Left forelimb (tissue), 1 donor: ENCODE measurements around the gene MT1E.
"Not testable (repeated sequence)": the region's sequence is repeated elsewhere in the genome, so short reads cannot be mapped to it uniquely, and the experiment has no call there.

Experiments used
- DNase-seq: peaks from one replicate; pipeline ENCODE4 v3.0.0-alpha.2; 2018; ENCODE audit warnings: low spot score

MT1E gene

GRCh38 chr16:56607109-56607618 lies 18.4 kb upstream of the MT1E start:
- peak; percentile 76 for DNase-seq

DNA sequence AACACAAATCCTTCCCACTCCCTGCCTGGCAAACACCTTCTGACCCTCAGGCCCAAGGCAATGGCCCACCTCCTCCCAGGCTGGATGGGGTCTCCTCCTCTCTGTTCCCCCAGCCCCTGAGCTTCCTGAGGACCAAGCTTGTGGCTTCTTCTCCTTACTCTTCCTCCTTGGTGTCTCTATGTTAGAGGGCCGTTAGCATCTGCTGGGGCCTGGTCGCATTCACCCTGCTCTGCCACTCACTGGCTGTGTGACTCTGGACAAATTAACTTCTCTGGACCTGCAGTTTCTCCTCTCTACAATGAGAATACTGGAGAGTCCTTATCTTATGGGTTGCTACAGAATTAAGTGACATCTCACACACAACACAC lies 17.9 kb upstream of the MT1E start:
- no peak for DNase-seq

DNA sequence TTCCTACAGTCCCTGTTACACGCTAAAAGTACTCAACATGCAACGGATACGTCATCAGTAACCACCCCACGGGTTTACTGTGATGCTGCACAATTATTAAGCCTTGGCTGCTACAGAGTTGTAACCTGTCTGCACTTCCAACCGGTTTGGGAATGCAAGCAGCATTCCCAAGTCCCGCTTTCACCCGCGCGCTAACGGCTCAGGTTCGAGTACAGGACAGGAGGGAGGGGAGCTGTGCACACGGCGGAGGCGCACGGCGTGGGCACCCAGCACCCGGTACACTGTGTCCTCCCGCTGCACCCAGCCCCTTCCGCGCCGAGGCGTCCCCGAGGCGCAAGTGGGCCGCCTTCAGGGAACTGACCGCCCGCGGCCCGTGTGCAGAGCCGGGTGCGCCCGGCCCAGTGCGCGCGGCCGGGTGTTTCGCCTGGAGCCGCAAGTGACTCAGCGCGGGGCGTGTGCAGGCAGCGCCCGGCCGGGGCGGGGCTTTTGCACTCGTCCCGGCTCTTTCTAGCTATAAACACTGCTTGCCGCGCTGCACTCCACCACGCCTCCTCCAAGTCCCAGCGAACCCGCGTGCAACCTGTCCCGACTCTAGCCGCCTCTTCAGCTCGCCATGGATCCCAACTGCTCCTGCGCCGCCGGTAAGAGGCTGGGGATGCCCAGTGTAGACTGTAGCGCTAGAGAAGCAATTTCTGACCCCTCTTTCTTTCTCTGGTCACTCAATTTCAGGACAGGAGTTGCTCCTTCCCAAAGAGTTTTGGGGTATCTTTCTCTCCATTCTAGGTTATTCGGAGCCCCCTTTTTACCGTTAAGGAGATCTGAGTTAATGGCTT lies 17.3 kb upstream of the MT1E start, which contains the start of gene MT2A:
TSS of gene MT2A (plus strand) at position 542 of the 833 bp plus-strand sequence. CDS start at position 614, 72 bp downstream.
- DNase-seq: peak; percentile 87

DNA sequence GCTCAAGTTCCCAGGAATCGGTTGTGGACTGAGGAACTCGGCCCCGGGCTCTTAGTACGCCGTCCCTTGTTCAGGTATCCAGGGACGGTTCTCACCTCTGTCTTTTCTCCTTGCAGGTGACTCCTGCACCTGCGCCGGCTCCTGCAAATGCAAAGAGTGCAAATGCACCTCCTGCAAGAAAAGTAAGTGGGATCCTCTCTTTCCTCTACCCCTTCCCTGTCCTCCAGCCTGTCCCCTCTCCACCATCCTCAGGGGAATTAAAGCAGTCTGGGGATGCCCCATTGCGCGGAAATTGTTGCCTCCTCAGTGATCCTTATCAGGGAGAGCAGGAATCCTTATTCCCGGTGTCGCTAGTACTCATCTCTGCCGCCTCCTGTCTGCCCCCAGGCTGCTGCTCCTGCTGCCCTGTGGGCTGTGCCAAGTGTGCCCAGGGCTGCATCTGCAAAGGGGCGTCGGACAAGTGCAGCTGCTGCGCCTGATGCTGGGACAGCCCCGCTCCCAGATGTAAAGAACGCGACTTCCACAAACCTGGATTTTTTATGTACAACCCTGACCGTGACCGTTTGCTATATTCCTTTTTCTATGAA lies 16.6 kb upstream of the MT1E start:
- no peak for DNase-seq

GRCh38 chr16:56609463-56609921 lies 16.1 kb upstream of the MT1E start:
- DNase-seq: no peak

DNA sequence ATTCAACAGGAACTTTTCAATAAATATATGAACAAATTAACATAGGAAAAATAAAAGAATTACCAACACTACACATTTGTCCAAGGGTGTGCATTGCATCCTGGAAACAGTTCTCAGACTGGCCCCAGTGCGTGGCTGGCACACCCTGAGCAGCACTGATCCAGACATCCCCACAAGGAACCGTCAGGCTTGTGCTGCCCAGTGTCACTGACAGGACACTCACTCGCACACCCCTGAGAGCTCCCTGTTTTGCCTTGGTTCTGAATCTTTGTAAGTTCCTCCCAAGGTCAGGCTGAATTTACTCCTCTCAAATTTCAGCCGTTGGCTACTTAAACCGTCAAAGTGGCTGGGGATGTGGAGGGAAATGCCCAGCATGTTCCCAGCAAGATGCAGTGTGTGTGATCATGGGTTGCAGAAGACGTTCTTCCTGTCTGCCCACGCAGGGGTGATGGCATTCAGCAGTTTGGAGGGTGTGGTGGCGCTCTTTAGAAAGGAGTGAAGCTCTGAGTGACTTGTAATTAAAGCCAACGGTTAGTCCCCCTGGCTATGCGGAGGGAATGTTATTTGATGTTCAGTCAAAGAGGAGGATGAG lies 15.5 kb upstream of the MT1E start:
- DNase-seq: no peak

DNA sequence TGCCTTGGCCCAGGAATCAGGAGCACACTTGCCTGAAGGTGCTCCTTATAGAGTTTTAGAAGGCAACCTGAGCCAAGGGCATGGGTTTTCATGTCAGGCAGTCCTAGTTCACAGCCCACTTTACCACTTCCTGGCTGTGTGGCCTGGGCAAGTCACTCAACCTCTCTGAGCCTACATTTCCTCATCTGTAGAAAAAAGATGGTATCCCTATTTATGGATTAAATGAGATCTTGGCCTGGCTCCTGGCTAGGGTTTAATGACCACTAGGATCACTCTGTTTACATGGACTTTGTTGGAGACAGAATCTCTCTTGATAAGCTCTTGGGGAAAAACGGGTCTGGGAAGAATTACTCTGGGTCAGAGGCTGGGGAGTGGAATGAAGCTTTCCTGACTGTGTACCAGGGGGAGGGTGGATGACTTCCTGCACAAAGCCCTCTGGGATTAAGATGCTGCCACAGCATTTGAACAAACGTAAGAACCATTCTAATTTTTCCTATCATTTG lies 14.9 kb upstream of the MT1E start:
- no peak for DNase-seq

GRCh38 chr16:56611281-56611833 lies 14.2 kb upstream of the MT1E start:
- no peak for DNase-seq

DNA sequence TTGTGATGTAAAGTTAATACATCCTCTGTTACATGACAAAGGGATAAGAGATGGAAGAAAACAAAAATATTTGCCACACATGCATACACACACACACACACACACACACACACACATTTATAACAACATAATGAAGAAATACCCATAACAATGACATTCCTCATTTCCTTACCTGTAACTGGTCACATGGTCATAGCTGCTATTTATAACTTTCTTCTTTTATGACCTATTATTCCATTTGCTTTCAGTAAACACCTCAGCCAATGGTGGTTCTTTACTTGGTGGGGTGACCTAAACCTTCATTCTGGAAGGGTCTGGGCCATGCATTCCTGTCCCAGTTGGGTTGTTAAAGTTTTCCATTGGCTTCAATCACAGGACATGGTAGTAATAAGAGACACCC lies 11.9 kb upstream of the MT1E start:
- DNase-seq: no peak

- no peak for DNase-seq
Measured at GRCh38 chr16:56614549-56614991, 11.0 kb upstream of the MT1E start.

DNA sequence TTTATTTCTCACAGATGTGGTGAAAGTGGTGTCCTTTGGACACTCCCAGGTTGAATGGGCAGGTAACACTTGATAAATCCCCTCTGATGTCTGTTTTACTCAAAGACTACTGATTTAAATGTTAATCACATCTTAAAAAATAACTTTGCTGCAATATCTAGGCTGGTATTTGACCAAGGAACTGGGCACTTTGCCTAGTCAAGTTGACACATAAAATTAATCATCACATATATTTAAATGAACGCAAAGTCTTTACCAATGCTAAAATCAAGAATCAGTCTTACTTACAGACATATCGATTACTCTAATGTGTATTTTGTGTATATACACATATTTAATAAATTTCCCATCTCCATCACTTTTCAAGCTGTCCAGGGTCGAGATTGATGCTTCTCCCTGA lies 10.2 kb upstream of the MT1E start:
- no peak for DNase-seq

- no peak for DNase-seq
Measured at GRCh38 chr16:56616608-56617211, 8.9 kb upstream of the MT1E start.

DNA sequence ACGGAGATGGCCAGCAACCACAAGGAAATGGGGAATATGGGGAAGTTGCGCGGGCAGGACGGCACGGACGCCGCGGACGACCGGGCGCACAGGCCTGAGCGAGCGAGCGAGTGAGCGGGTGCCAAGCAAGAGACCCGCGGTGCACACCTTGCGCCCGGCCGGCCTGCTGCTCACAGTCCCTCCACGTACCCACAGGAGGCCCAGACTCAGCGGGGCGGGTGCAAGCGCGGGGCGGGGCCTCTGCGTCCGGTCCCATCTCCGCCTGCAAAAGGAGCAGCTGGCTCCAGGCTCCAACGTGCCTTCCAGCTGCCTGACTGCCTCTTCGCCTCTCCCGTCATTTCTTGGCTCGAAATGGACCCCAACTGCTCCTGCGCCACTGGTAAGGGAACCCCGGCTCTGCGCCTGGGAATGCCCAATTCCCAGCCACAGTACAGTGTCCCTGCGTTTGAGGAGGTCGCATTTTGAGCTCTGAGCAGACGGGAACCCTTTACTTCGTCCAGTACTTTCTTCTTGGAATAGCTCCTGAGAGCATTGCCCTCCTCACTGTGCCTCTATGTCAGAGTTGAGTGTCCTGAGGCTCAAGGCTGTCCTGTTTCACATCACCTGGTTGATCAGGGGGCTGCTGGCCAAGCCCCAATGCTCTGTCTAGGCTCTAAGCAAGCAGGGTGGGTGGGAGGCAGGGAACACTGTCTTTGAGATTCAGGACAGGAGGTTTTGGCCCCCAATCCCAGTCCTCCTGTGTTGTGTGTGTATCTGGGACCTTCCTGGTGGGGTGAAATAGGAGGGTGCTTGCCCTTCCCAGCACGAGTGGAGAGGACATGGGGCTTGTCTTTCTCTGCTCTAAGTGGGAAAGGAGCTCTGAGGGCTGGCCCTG lies 8.1 kb upstream of the MT1E start:
- DNase-seq: peak; percentile 78

DNA sequence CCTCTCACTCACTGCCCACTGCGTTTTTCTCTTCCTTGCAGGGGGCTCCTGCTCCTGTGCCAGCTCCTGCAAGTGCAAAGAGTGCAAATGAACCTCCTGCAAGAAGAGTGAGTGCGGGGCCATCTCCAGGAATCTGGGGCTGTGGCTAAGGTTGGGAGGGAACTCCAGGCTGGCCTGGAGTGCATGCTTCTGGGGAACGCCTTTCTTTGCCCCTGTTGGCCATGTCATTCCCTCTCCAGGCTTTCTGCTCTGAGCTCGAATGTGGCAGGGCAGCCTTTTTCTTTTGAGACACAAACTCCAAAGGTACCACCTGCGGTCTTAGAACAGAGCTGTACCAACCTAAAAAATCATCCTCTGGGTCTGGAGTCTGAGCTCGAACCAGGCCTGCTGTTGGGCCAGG lies 7.4 kb upstream of the MT1E start:
- no peak for DNase-seq

GRCh38 chr16:56620339-56620897 lies 5.2 kb upstream of the MT1E start:
- no peak for DNase-seq

DNA sequence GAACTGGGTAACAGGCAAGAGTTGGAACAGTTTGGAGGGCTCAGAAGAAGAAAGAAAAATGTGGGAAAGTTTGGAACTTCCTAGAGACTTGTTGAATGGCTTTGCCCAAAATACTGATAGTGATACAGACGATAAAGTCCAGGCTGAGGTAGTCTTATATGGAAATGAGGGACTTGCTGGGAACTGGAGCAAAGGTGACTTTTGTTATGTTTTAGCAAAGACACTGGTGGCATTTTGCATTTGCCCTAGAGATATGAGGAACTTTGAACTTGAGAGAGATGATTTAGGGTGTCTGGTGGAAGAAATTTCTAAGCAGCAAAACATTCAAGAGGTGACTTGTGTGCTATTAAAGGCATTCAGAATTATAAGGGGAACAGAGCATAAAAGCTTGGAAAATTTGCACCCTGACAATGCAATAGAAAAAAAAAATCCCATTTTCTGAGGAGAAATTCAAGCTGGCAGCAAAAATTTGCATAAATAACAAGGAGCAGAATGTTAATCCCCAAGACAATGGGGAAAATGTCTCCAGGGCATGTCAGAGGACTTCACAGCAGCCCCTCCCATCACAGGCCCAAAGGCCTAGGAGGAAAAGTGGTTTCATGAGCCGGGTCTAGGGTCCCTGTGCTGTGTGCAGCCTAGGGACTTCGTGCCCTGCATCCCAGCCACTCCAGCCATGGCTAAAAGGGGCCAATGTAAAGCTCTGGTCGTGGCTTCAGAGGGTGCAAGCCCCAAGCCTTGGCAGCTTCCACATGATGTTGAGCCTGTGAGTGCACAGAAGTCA lies 3.7 kb upstream of the MT1E start:
- not testable (repeated sequence) for DNase-seq

DNA sequence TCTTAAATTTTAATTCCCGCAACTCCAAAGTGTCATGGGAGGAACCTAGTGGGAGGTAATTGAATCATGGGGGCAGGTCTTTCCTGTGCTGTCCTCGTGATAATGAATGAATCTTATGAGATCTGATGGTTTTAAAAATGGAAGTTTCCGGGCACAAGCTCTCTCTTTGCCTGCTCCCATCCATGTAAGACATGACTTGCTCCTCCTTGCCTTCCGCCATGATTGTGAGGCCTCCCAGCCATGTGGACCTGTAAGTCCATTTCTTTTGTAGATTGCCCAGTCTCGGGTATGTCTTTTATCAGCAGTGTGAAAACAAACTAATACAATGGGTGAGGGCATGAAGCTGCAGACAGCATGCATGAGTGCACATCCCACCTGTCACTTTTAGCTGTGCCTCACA lies 2.4 kb upstream of the MT1E start:
- DNase-seq: not testable (repeated sequence)

DNA sequence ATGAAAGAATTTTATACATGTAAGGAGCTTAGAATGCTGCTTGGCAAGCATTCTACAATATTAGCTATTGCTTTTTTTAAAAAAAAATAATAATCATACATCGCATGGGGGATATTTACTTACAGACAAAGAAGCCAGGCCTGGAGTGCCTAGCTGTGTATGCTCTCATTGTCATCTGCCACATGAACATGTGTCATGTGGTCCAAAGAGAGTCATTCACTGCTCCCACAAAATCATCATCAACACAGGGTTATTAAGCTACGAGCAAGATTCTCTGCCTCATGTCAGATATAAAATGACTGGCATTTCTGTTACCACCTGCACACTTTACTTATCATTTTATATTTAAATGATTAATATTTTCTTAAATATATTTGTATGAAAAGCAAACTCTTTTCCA lies 1.9 kb upstream of the MT1E start:
- no peak for DNase-seq

DNA sequence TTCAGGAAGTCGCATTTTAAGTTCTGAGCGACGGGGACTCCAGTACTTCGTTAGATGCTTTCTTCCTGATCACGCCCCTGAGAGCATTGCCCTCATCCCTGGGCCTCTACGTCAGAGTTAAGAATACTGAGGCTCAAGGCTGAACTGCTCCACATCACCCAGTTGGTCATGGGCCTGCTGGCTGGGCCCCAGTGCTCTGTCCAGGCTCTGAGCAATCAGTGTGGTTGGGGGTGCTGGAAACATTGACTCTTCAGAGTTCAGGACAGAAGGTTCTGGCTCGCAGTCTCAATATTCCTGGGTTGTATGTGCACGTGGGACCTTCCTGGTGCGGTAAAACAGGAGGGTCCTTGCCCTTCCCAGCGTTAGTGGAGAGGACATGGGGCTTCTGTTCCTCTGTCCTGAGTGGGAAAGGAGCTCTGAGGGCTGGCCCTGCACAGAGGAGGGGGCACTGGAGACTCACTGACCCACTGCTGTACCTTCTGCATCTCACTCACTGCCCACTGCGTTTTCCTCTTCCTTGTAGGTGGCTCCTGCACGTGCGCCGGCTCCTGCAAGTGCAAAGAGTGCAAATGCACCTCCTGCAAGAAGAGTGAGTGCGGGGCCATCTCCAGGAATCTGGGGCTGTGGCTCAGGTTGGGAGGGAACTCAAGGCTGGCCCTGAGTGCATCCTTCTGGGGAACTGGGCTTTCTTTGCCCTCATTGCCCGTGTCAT lies 518 bp downstream of the MT1E start:
- DNase-seq: no peak
